Neural progenitor cell (in vitro differentiated cells): ENCODE results near the gene NPHP4. TPM values are rescaled to one million over a fixed set of nuclear protein-coding genes. Genes with fewer than 3 reads are reported as not detected.

Source experiments
- DNase-seq: peaks from one replicate; pipeline ENCODE4 v3.0.0-alpha.2; 2016; ENCODE audit warnings: low spot score
- H2AFZ ChIP-seq: fragments of 200-600 bp; sonication (generic); replicated peaks from 2 replicates; pipeline ENCODE4 v1.6.1; 2016; ENCODE audit warnings: antibody characterized with exemption
- H3F3A ChIP-seq: fragments of 200-600 bp; sonication (generic); 2 replicates; pipeline ENCODE4 v1.6.1; 2016; ENCODE audit warnings: antibody characterized with exemption, low read depth
- H3K27ac ChIP-seq: fragments of 200-600 bp; sonication (generic); 2 replicates; pipeline ENCODE4 v1.5.1; 2016; ENCODE audit warnings: mild to moderate bottlenecking
- H3K27me3 ChIP-seq: fragments of 200-600 bp; sonication (generic); 2 replicates; pipeline ENCODE4 v1.6.1; 2016; ENCODE audit warnings: mild to moderate bottlenecking, moderate library complexity
- H3K36me3 ChIP-seq: fragments of 200-600 bp; sonication (generic); 2 replicates; pipeline ENCODE4 v1.5.1; 2016
- H3K4me1 ChIP-seq: fragments of 200-600 bp; sonication (generic); 2 replicates; pipeline ENCODE4 v1.6.1; 2016; ENCODE audit warnings: mixed run types
- H3K4me2 ChIP-seq: fragments of 200-600 bp; sonication (generic); 2 replicates; pipeline ENCODE4 v1.6.1; 2016
- H3K4me3 ChIP-seq: fragments of 200-600 bp; sonication (generic); 2 replicates; pipeline ENCODE4 v1.5.1; 2016
- H3K79me2 ChIP-seq: fragments of 200-600 bp; sonication (generic); 2 replicates; pipeline ENCODE4 v1.6.1; 2016; ENCODE audit warnings: low read depth
- H3K9ac ChIP-seq: fragments of 200-600 bp; sonication (generic); 2 replicates; pipeline ENCODE4 v1.6.1; 2016
- H3K9me3 ChIP-seq: fragments of 200-600 bp; sonication (generic); 2 replicates; pipeline ENCODE4 v1.5.1; 2016; ENCODE audit warnings: low read depth
- H4K20me1 ChIP-seq: fragments of 200-600 bp; sonication (generic); 2 replicates; pipeline ENCODE4 v1.6.1; 2016; ENCODE audit warnings: low read depth
- H3K27ac Mint-ChIP-seq: 3 replicates; pipeline ENCODE4 v1.8.0; 2021; ENCODE audit warnings: mixed read lengths
- H3K27me3 Mint-ChIP-seq: 2 replicates; pipeline ENCODE4 v1.8.0; 2022; ENCODE audit warnings: low read depth, mild to moderate bottlenecking, inconsistent platforms, moderate library complexity, mixed read lengths; ENCODE audit not compliant: insufficient read depth
- H3K36me3 Mint-ChIP-seq: 3 replicates; pipeline ENCODE4 v1.8.0; 2021; ENCODE audit warnings: mixed read lengths
- H3K4me1 Mint-ChIP-seq: 3 replicates; pipeline ENCODE4 v1.8.0; 2021; ENCODE audit warnings: mixed read lengths
- H3K4me3 Mint-ChIP-seq: 3 replicates; pipeline ENCODE4 v1.8.0; 2021; ENCODE audit warnings: mild to moderate bottlenecking, moderate library complexity, mixed read lengths
- H3K9me3 Mint-ChIP-seq: 3 replicates; pipeline ENCODE4 v1.8.0; 2020; ENCODE audit warnings: mixed read lengths
- EZH2 ChIP-seq: fragments of 200-600 bp; sonication (generic); IDR thresholded peaks from 2 replicates; pipeline ENCODE4 v1.6.1; 2017; ENCODE audit warnings: antibody characterized with exemption, mild to moderate bottlenecking, moderate library complexity
- EZH2phosphoT487 ChIP-seq: fragments of 200-600 bp; sonication (generic); IDR thresholded peaks from 2 replicates; pipeline ENCODE4 v1.6.1; 2017; ENCODE audit warnings: antibody characterized with exemption
- total RNA-seq: library from RNA; depleted of rRNA; stranded (reverse); fragments of >200 nt; gene quantifications from 2 replicates; pipeline ENCODE4 v1.2.3, GENCODE V29; 2015; ENCODE audit warnings: low replicate concordance
- TF ChIP-seq, protein P1 (sequence below): fragments of 200-600 bp; sonication (generic); IDR thresholded peaks from 2 replicates; pipeline ENCODE4 v1.5.1; 2017; ENCODE audit warnings: antibody characterized with exemption, mild to moderate bottlenecking

Gene NPHP4
- total RNA-seq, 1 donor from 2014 or later = 8.9 TPM

DNA sequence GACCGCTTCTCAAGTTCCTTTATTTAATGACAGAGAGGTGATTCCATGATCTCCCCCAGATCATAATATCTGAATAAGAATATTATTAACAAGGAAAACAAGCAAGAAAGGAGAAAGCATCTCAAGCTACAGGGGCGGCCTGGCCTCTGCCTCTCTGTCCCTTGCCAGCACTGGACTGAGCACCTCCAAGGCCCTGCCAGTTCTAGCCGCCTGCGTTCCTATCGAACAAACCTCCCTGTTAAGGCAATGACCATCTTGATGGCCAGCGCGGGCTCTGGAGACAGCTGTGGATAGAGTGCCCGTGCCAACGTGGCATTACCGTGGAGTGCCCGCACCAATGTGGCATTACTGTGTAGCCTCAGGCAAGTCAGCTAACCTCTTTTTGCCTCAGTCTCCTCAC lies 84.8 kb downstream of the NPHP4 start:
- H2AFZ ChIP-seq = no peak overlapping the region
- H3K27ac ChIP-seq = no peak overlapping the region
- H3K27me3 ChIP-seq = no peaks in the 10 kb centered on the region
- H3K4me3 ChIP-seq = no peak overlapping the region
- H3K9me3 Mint-ChIP-seq = no peaks in the 10 kb centered on the region
- no peak overlapping the region for H3K9ac ChIP-seq
- no peak for DNase-seq
- H3K4me3 Mint-ChIP-seq = no peak overlapping the region
- H3K27me3 Mint-ChIP-seq = peaks cover 2% of the 10 kb centered on the region
- H3K9me3 ChIP-seq = peaks cover 2% of the 10 kb centered on the region
- peaks cover 3% of the 10 kb centered on the region for H3K4me1 Mint-ChIP-seq
- no peaks in the 10 kb centered on the region for H3K36me3 ChIP-seq
- TF ChIP-seq, protein P1, sequence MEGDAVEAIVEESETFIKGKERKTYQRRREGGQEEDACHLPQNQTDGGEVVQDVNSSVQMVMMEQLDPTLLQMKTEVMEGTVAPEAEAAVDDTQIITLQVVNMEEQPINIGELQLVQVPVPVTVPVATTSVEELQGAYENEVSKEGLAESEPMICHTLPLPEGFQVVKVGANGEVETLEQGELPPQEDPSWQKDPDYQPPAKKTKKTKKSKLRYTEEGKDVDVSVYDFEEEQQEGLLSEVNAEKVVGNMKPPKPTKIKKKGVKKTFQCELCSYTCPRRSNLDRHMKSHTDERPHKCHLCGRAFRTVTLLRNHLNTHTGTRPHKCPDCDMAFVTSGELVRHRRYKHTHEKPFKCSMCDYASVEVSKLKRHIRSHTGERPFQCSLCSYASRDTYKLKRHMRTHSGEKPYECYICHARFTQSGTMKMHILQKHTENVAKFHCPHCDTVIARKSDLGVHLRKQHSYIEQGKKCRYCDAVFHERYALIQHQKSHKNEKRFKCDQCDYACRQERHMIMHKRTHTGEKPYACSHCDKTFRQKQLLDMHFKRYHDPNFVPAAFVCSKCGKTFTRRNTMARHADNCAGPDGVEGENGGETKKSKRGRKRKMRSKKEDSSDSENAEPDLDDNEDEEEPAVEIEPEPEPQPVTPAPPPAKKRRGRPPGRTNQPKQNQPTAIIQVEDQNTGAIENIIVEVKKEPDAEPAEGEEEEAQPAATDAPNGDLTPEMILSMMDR = no peak
- TF ChIP-seq EZH2phosphoT487 (no peak), EZH2 (no peak)
- H3K4me2 ChIP-seq = no peak overlapping the region
- H3K4me1 ChIP-seq = no peaks in the 10 kb centered on the region
- H3K79me2 ChIP-seq = no peaks in the 10 kb centered on the region
- peaks cover 19% of the 10 kb centered on the region for H3K36me3 Mint-ChIP-seq
- no peak overlapping the region for H3K27ac Mint-ChIP-seq
- H3F3A ChIP-seq = no peaks in the 10 kb centered on the region
- no peaks in the 10 kb centered on the region for H4K20me1 ChIP-seq

DNA sequence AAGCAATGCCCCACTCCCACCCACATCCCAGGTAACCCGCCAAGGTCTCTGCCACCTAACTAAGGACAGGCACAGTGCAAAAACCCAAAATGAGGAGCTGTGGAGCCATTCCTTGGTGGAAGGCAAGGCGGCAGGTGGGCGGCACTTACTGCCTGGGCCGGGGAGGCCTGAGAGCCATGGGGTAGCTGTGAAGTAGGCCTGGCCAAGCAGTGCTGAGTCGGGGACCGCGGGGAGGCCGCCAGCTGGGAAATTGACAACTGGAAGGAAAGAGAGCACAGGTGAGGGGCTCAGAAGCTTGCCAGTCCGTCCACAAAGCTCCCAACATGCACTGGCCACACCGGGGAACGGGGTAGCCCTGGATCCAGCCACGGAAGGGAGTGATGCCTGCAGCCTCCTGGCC lies 85.3 kb downstream of the NPHP4 start:
- H3K27me3 Mint-ChIP-seq = peaks cover 2% of the 10 kb centered on the region
- H3K27ac Mint-ChIP-seq = no peak overlapping the region
- H3F3A ChIP-seq = no peaks in the 10 kb centered on the region
- no peaks in the 10 kb centered on the region for H3K27me3 ChIP-seq
- no peak overlapping the region for H3K9ac ChIP-seq
- peaks cover 2% of the 10 kb centered on the region for H3K9me3 ChIP-seq
- no peaks in the 10 kb centered on the region for H3K4me1 ChIP-seq
- H3K4me3 ChIP-seq = no peak overlapping the region
- no peaks in the 10 kb centered on the region for H3K36me3 ChIP-seq
- no peak for DNase-seq
- no peak overlapping the region for H3K4me3 Mint-ChIP-seq
- H4K20me1 ChIP-seq = no peaks in the 10 kb centered on the region
- H3K4me1 Mint-ChIP-seq = peaks cover 3% of the 10 kb centered on the region
- H3K36me3 Mint-ChIP-seq = peaks cover 23% of the 10 kb centered on the region
- H3K4me2 ChIP-seq = no peak overlapping the region
- no peak overlapping the region for H3K27ac ChIP-seq
- no peaks in the 10 kb centered on the region for H3K9me3 Mint-ChIP-seq
- no peak overlapping the region for H2AFZ ChIP-seq
- H3K79me2 ChIP-seq = no peaks in the 10 kb centered on the region
- TF ChIP-seq EZH2 (no peak), EZH2phosphoT487 (no peak)
- TF ChIP-seq, protein P1 = no peak

DNA sequence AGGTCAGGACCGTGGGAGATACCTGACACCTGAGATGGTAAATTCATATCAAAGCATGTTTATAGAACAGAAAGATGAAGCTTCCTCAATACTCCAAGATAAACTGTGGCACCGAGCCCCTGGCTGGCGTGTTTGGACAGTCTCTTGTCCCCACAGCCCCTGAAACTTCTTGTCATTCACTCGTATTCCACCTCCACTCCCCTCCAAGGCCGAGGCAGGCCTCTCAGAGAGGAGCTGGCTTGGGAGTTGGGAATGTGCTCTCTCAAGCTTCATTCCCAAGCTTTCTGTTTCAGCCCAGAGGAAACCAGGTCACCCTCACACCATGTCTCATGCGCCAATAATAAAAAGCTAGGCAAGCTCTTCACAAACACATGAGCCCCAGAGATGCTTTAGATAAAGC lies 86.1 kb downstream of the NPHP4 start:
- DNase-seq = no peak
- peaks cover 3% of the 10 kb centered on the region for H3K4me1 Mint-ChIP-seq
- no peak for TF ChIP-seq EZH2phosphoT487
- TF ChIP-seq EZH2 = no peak
- TF ChIP-seq, protein P1 = no peak

More for the DNA sequence above, 86.1 kb downstream of the NPHP4 start:
- H3K79me2 ChIP-seq = no peaks in the 10 kb centered on the region
- H2AFZ ChIP-seq = no peak overlapping the region
- no peak overlapping the region for H3K9ac ChIP-seq
- no peaks in the 10 kb centered on the region for H4K20me1 ChIP-seq
- H3K36me3 Mint-ChIP-seq = peaks cover 21% of the 10 kb centered on the region
- peaks cover 2% of the 10 kb centered on the region for H3K9me3 ChIP-seq
- no peaks in the 10 kb centered on the region for H3F3A ChIP-seq
- H3K27me3 Mint-ChIP-seq = peaks cover 2% of the 10 kb centered on the region
- no peak overlapping the region for H3K27ac ChIP-seq
- no peaks in the 10 kb centered on the region for H3K36me3 ChIP-seq
- no peak overlapping the region for H3K4me3 ChIP-seq
- H3K4me3 Mint-ChIP-seq = no peak overlapping the region
- H3K4me1 ChIP-seq = no peaks in the 10 kb centered on the region
- H3K27me3 ChIP-seq = no peaks in the 10 kb centered on the region
- H3K4me2 ChIP-seq = no peak overlapping the region
- H3K9me3 Mint-ChIP-seq = no peaks in the 10 kb centered on the region
- H3K27ac Mint-ChIP-seq = no peak overlapping the region
